ENCODE results near the gene CXXC1.

DNA sequence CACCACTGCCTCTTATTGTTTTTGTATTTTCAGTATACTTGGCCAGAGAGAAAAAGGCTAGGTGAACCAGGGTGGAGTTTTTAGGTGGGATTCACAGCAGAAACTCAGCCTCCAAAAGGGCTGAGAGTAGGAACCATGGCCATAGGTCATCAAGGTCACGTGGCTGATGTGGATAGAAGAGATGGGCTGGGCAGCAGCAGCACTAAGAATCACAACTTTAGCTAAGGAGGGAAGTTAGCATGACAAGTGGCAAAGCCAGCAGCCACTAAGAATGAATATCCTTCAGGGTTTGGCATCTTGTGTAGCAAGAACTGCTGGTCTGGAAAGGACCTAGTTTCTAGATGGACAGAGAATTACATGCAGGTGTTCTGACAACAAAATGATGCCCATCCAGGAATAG is 44.2 kb upstream of the CXXC1 start:
- TF ChIP-seq EZH2 (conservative IDR thresholded peaks at IDR 0.05; ENCODE audit: low read depth, low read length) = no peak
- TF ChIP-seq CHD2 (IDR thresholded peaks at IDR 0.05; ENCODE audit: low read depth, low read length) = no peak
- TF ChIP-seq POLR2AphosphoS2 (IDR thresholded peaks at IDR 0.05; ENCODE audit: low read depth, low read length) = no peak
- TF ChIP-seq ZNF790 (CRISPR knock-in tag; IDR thresholded peaks at IDR 0.05; ENCODE audit: borderline replicate concordance) = no peak
- TF ChIP-seq ZNF274 (CRISPR knock-in tag; IDR thresholded peaks at IDR 0.05) = no peak
- no peak for TF ChIP-seq ZNF607 (CRISPR knock-in tag; IDR thresholded peaks at IDR 0.05; ENCODE audit: borderline replicate concordance)
- no peak for TF ChIP-seq KAT8 (CRISPR knock-in tag; IDR thresholded peaks at IDR 0.05)
- TF ChIP-seq, protein P1, sequence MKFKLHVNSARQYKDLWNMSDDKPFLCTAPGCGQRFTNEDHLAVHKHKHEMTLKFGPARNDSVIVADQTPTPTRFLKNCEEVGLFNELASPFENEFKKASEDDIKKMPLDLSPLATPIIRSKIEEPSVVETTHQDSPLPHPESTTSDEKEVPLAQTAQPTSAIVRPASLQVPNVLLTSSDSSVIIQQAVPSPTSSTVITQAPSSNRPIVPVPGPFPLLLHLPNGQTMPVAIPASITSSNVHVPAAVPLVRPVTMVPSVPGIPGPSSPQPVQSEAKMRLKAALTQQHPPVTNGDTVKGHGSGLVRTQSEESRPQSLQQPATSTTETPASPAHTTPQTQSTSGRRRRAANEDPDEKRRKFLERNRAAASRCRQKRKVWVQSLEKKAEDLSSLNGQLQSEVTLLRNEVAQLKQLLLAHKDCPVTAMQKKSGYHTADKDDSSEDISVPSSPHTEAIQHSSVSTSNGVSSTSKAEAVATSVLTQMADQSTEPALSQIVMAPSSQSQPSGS (CRISPR knock-in tag; IDR thresholded peaks at IDR 0.05) = no peak
- TF ChIP-seq ZNF547 (CRISPR knock-in tag; IDR thresholded peaks at IDR 0.05) = no peak
- no peak for TF ChIP-seq YY1 (IDR thresholded peaks at IDR 0.05; ENCODE audit: insufficient read depth, insufficient replicate concordance, low read depth, low read length)
